AG08395 (cell line): ENCODE measurements around the gene USPL1.

Experiments used
- DNase-seq: peaks from one replicate; pipeline ENCODE4 v3.0.0; 2012; ENCODE audit warnings: mixed read lengths, low spot score

Gene USPL1

GRCh38 chr13:30696278-30697176 lies 78.8 kb downstream of the USPL1 start:
- no peak for DNase-seq

- no peak for DNase-seq
These were observed 79.6 kb downstream of the USPL1 start for GRCh38 chr13:30697177-30697953.

GRCh38 chr13:30697996-30698401 lies 80.3 kb downstream of the USPL1 start:
- peak; percentile 54 for DNase-seq

GRCh38 chr13:30698488-30699005 lies 80.8 kb downstream of the USPL1 start:
- DNase-seq, result no peak

GRCh38 chr13:30700364-30700763 lies 82.6 kb downstream of the USPL1 start:
- no peak for DNase-seq

- no peak for DNase-seq
These were observed 84.3 kb downstream of the USPL1 start for GRCh38 chr13:30702006-30702405.

GRCh38 chr13:30704596-30704995 lies 86.9 kb downstream of the USPL1 start:
- DNase-seq, result no peak

- DNase-seq, result no peak
These were observed 88.0 kb downstream of the USPL1 start for GRCh38 chr13:30705680-30706079.

- DNase-seq, result no peak
These were observed 90.8 kb downstream of the USPL1 start for GRCh38 chr13:30708541-30708940.
